ENCODE data around the gene ABCC11. TPM values are rescaled to one million over a fixed set of nuclear protein-coding genes. Genes with fewer than 3 reads are reported as not detected.
"Not testable (repeated sequence)": the region's sequence is repeated elsewhere in the genome, so short reads cannot be mapped to it uniquely, and the experiment has no call there.

The ABCC11 gene
- polyA plus RNA-seq, 6 donors from 2014 or later = 0.16 TPM; not detected in 5

DNA sequence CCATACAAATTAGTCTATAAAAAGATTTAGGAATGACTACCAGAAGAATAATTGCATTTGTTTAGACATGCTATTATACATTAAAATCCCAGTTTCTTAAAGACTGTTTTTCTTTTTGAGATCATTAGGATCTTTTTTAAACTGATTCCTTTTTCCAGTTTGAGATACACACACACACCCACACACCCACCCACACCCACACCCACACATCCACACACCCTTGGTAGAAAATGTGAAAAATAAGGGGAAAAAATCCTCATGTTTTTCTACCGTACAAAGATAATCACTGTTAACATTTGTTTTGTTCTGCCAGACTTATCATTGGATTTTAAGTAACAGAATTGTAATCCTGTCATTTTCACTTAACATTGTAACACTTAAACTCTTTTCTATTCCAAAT is 27.1 kb upstream of the ABCC11 start:
- H3K4me3 Mint-ChIP-seq = no peak overlapping the region
- H3K27me3 Mint-ChIP-seq = no peaks in the 10 kb centered on the region
- DNase-seq (no peak), ATAC-seq (ENCODE audit: low read depth in 2 of 2) (no peak)
- H3K27ac Mint-ChIP-seq = no peak overlapping the region
- no peaks in the 10 kb centered on the region for H3K9me3 Mint-ChIP-seq
- no peaks in the 10 kb centered on the region for H3K4me1 Mint-ChIP-seq
- peaks cover 12 to 18% of the 10 kb centered on the region in 2 donors for H3K36me3 Mint-ChIP-seq

GRCh38 chr16:48272837-48273421 is 25.6 kb upstream of the ABCC11 start:
- H3K36me3 Mint-ChIP-seq = peaks cover 6 to 7% of the 10 kb centered on the region in 2 donors
- H3K27ac Mint-ChIP-seq = peak overlapping the region in 2 of 6 donors; percentile 25 to 37
- no peaks in the 10 kb centered on the region for H3K9me3 Mint-ChIP-seq
- no peaks in the 10 kb centered on the region for H3K4me1 Mint-ChIP-seq
- no peaks in the 10 kb centered on the region for H3K27me3 Mint-ChIP-seq
- no peak for DNase-seq
- no peak for ATAC-seq (ENCODE audit: low read depth in 2 of 2)
- H3K4me3 Mint-ChIP-seq = no peak overlapping the region

DNA sequence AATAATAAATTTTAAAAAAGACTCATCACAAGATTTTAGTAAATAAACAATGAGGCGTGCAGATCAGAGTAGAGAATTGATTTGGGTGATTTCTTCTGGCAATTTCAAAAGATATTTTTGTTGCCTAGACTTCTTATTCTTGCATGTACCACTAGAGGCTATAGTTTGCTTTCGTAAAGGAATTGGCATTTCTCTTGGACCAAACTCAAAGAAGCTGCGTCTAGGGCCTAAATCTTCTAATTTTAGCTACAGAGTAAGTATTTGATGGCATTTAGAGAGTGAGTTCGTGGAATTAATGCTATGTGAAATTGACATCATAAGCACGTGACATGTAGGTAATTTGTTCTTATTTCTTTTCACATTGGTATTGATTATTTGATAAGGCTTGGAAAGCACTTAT is 24.4 kb upstream of the ABCC11 start:
- Mint-ChIP-seq H3K4me3 (no peak overlapping the region), H3K27ac (no peak overlapping the region), H3K27me3 (no peaks in the 10 kb centered on the region), H3K9me3 (no peaks in the 10 kb centered on the region), H3K4me1 (no peaks in the 10 kb centered on the region), H3K36me3 (no peaks in the 10 kb centered on the region)
- ATAC-seq (ENCODE audit: low read depth in 2 of 2) = no peak
- DNase-seq = no peak

GRCh38 chr16:48269011-48269410 is 21.7 kb upstream of the ABCC11 start:
- H3K27ac Mint-ChIP-seq = peak overlapping the region in 3 of 6 donors; percentile 51 to 61 (median 52)
- no peaks in the 10 kb centered on the region for H3K4me1 Mint-ChIP-seq
- peaks cover 0 to 3% (median 0%) of the 10 kb centered on the region in 7 donors for H3K9me3 Mint-ChIP-seq
- ATAC-seq (ENCODE audit: low read depth in 2 of 2) (no peak), DNase-seq (no peak)
- no peaks in the 10 kb centered on the region for H3K27me3 Mint-ChIP-seq
- H3K36me3 Mint-ChIP-seq = peaks cover 9 to 11% of the 10 kb centered on the region in 2 donors
- H3K4me3 Mint-ChIP-seq = no peak overlapping the region

GRCh38 chr16:48262631-48263030 is 15.3 kb upstream of the ABCC11 start:
- H3K4me1 Mint-ChIP-seq = no peaks in the 10 kb centered on the region
- peaks cover 5 to 11% (median 8%) of the 10 kb centered on the region in 7 donors for H3K9me3 Mint-ChIP-seq
- DNase-seq (no peak), ATAC-seq (ENCODE audit: low read depth in 2 of 2) (no peak)
- no peak overlapping the region for H3K4me3 Mint-ChIP-seq
- no peak overlapping the region for H3K27ac Mint-ChIP-seq
- peaks cover 48 to 63% of the 10 kb centered on the region in 2 donors for H3K36me3 Mint-ChIP-seq
- no peaks in the 10 kb centered on the region for H3K27me3 Mint-ChIP-seq

- no peak for DNase-seq
- no peaks in the 10 kb centered on the region for H3K4me1 Mint-ChIP-seq
- H3K9me3 Mint-ChIP-seq = peaks cover 5 to 11% (median 8%) of the 10 kb centered on the region in 7 donors
- no peak for ATAC-seq (ENCODE audit: low read depth in 2 of 2)
- peak overlapping the region in 1 of 6 donors; percentile 67 for H3K27ac Mint-ChIP-seq
- H3K36me3 Mint-ChIP-seq = peaks cover 48 to 63% of the 10 kb centered on the region in 2 donors
- no peak overlapping the region for H3K4me3 Mint-ChIP-seq
- H3K27me3 Mint-ChIP-seq = no peaks in the 10 kb centered on the region
These were observed 14.2 kb upstream of the ABCC11 start for GRCh38 chr16:48261569-48261968.

DNA sequence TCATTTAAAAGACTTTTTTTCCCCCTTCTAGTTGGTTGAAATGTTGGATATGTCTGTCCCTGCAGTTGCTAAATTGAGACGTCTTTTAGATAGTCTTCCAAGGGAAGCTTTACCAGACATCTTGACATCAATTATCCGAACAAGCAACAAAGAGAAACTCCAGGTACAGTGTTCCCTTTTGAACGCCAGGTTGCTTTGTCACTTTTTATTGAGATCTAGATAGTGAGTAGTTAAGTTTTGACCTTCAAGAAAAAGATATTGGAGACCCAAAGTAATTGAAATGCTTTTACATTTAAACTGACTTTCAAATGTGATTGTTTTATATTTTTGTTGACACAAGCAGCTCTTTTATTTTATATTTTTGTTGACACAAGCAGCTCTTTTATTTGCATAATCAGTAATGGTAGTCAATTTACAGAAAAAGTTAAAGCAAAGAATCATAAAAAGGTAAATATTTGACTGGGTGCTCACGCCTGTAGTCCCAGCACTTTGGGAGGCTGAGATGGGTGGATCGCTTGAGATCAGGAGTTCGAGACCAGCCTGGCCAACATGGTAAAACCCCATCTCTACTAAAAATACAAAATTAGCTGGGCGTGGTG is 9.3 kb upstream of the ABCC11 start:
- H3K4me1 Mint-ChIP-seq = peaks cover 0 to 10% (median 3%) of the 10 kb centered on the region in 3 donors
- H3K27me3 Mint-ChIP-seq = no peaks in the 10 kb centered on the region
- H3K36me3 Mint-ChIP-seq = peaks cover 37 to 44% of the 10 kb centered on the region in 2 donors
- H3K9me3 Mint-ChIP-seq = no peaks in the 10 kb centered on the region
- H3K4me3 Mint-ChIP-seq = no peak overlapping the region
- no peak for ATAC-seq (ENCODE audit: low read depth in 2 of 2)
- DNase-seq = no peak
- peak overlapping the region in 1 of 6 donors; percentile 11 for H3K27ac Mint-ChIP-seq

- peaks cover 16 to 17% of the 10 kb centered on the region in 2 donors for H3K36me3 Mint-ChIP-seq
- ATAC-seq (ENCODE audit: low read depth in 2 of 2) (no peak), DNase-seq (no peak)
- H3K27me3 Mint-ChIP-seq = no peaks in the 10 kb centered on the region
- H3K27ac Mint-ChIP-seq = no peak overlapping the region
- peaks cover 16 to 30% (median 29%) of the 10 kb centered on the region in 3 donors for H3K4me1 Mint-ChIP-seq
- no peaks in the 10 kb centered on the region for H3K9me3 Mint-ChIP-seq
- H3K4me3 Mint-ChIP-seq = no peak overlapping the region
These were observed 4.7 kb upstream of the ABCC11 start for GRCh38 chr16:48252013-48252412.

- peaks cover 27 to 42% (median 40%) of the 10 kb centered on the region in 3 donors for H3K4me1 Mint-ChIP-seq
- H3K27me3 Mint-ChIP-seq = no peaks in the 10 kb centered on the region
- ATAC-seq (ENCODE audit: low read depth in 2 of 2) (no peak), DNase-seq (no peak)
- peak overlapping the region in 2 of 6 donors; percentile 34 to 56 for H3K27ac Mint-ChIP-seq
- peaks cover 16 to 17% of the 10 kb centered on the region in 2 donors for H3K36me3 Mint-ChIP-seq
- no peaks in the 10 kb centered on the region for H3K9me3 Mint-ChIP-seq
- H3K4me3 Mint-ChIP-seq = no peak overlapping the region
These were observed 3.4 kb upstream of the ABCC11 start for GRCh38 chr16:48250520-48251278.

GRCh38 chr16:48246066-48246465 is 1.3 kb downstream of the ABCC11 start:
- H3K27ac Mint-ChIP-seq = peak overlapping the region in 5 of 6 donors; percentile 7 to 92 (median 57)
- peak overlapping the region; percentile 13 to 96 (median 76) for H3K4me3 Mint-ChIP-seq
- H3K9me3 Mint-ChIP-seq = peaks cover 0 to 1% (median 0%) of the 10 kb centered on the region in 7 donors
- ATAC-seq (ENCODE audit: low read depth in 2 of 2) (no peak), DNase-seq (no peak)
- H3K27me3 Mint-ChIP-seq = no peaks in the 10 kb centered on the region
- H3K4me1 Mint-ChIP-seq = peaks cover 30 to 54% (median 35%) of the 10 kb centered on the region in 3 donors
- H3K36me3 Mint-ChIP-seq = no peaks in the 10 kb centered on the region

- Mint-ChIP-seq H3K27ac (peak overlapping the region; percentile 92 to 100 (median 99)), H3K27me3 (peaks cover 0 to under 1% (median 0%) of the 10 kb centered on the region in 3 donors), H3K9me3 (peaks cover 0 to 6% (median 0%) of the 10 kb centered on the region in 7 donors), H3K36me3 (no peaks in the 10 kb centered on the region), H3K4me3 (peak overlapping the region; percentile 87 to 99 (median 95)), H3K4me1 (peaks cover 29 to 49% (median 30%) of the 10 kb centered on the region in 3 donors)
- DNase-seq (no peak), ATAC-seq (ENCODE audit: low read depth in 2 of 2) (no peak)
These were observed 2.5 kb downstream of the ABCC11 start for GRCh38 chr16:48244863-48245195.

- DNase-seq = peak; percentile 88
- peaks cover 0 to 5% (median 0%) of the 10 kb centered on the region in 3 donors for H3K27me3 Mint-ChIP-seq
- peak within 1 kb of the TSS; percentile 92 to 100 (median 99) for H3K27ac Mint-ChIP-seq
- peaks cover 0 to 9% (median 0%) of the 10 kb centered on the region in 7 donors for H3K9me3 Mint-ChIP-seq
- H3K36me3 Mint-ChIP-seq = no peaks in the 10 kb centered on the region
- H3K4me1 Mint-ChIP-seq = peaks cover 29 to 46% (median 30%) of the 10 kb centered on the region in 3 donors
- ATAC-seq (ENCODE audit: low read depth in 2 of 2) = peak; percentile 86
- peak within 1 kb of the TSS; percentile 87 to 99 (median 95) for H3K4me3 Mint-ChIP-seq
These were observed 3.1 kb downstream of the ABCC11 start, which contains the start of gene LONP2 for GRCh38 chr16:48244080-48244862. TSS of gene LONP2 (plus strand) at chr16:48244300. CDS start at chr16:48244389, 89 bp downstream.

- H3K36me3 Mint-ChIP-seq; H3K4me3 Mint-ChIP-seq; H3K27me3 Mint-ChIP-seq; H3K9me3 Mint-ChIP-seq; ATAC-seq (ENCODE audit: low read depth in 2 of 2); DNase-seq: not testable (repeated sequence)
- Mint-ChIP-seq H3K4me1 (peaks cover 7 to 10% (median 8%) of the 10 kb centered on the region in 3 donors), H3K27ac (peak overlapping the region in 1 of 6 donors; percentile 18)
These were observed 7.2 kb downstream of the ABCC11 start for GRCh38 chr16:48240147-48240546.
